ENCODE measurements around the gene FREY1. TPM values are rescaled to one million over a fixed set of nuclear protein-coding genes. Genes with fewer than 3 reads are reported as not detected.

The FREY1 gene
- total RNA-seq, 1 donor from 2014 or later = 1.4 TPM

DNA sequence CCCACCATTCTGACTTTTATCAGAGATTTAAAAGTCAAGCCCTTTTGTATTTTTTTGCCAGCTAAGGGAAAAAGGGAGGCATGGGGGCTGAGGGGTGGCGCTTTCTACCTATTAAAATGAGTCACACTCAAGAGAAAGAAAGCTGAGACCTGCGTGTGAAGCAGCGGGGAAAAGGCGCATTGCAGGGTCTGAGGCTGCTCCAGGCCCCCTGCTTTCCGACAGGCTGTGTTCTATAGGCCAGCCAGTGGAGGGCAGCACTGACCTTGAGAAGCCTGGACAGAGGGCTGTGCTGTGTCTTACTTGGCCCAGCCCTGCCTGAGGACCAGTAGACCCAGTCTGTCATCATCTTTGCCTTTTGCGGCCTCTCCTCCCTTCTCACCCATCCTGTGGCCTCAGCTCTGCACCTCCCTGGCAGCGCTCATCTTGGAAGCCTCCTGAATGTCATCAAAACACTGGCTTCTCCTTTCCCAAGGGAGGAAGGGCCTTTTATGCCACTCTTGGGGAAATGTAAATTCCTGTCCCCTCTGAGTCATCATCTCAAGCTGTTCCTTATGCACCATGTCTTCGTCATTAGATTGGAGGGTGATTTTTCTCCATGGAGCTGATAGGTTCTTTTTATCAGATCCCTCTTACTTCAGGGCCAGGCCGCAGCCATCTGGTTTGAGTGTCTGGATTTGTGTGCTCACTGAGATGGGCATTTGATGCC is 34.3 kb downstream of the FREY1 start:
- no peak for DNase-seq (ENCODE audit: low spot score)

DNA sequence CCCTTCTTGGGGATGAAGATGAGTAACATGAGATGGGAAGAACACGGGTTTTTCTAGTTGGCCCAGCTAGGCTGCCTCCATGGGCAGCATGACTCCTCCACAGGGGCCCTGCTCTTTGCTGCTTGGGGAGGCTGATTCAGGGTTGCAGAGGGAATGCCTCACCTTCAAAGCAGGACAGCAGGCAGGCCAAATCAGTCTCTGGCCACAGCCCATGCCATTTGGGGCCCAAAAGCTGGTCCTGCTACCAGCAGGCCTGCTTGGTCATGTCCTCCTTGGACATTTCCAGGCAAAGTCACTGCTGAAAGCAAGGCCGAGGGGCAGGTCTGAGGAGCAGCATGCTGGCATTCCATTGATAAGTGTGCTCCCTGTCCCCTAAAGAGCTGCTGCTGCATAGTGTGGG is 35.4 kb downstream of the FREY1 start:
- no peak for DNase-seq (ENCODE audit: low spot score)

- DNase-seq (ENCODE audit: low spot score) = no peak
These were observed 36.4 kb downstream of the FREY1 start for GRCh38 chr11:45870706-45871105.

GRCh38 chr11:45869551-45869950 is 37.5 kb downstream of the FREY1 start:
- DNase-seq (ENCODE audit: low spot score) = no peak

DNA sequence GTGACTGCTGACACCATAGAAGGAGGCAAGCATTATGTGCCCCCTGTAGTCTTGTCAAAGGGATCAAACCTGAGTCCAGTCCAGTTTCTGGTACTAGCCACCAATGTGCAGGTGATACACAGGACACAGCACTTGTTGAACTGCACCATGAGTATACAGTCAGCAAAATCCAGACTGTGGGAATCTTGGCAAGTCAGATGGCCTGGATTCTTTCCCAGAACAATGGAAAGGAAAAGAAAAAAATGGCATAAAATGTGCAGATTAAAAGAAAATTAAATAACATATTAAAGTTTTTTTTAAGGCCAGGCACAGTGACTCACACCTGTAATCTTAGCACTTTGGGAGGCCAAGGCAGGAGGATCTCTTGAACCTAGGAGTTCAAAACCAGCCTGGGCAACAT is 43.0 kb downstream of the FREY1 start:
- no peak for DNase-seq (ENCODE audit: low spot score)

DNA sequence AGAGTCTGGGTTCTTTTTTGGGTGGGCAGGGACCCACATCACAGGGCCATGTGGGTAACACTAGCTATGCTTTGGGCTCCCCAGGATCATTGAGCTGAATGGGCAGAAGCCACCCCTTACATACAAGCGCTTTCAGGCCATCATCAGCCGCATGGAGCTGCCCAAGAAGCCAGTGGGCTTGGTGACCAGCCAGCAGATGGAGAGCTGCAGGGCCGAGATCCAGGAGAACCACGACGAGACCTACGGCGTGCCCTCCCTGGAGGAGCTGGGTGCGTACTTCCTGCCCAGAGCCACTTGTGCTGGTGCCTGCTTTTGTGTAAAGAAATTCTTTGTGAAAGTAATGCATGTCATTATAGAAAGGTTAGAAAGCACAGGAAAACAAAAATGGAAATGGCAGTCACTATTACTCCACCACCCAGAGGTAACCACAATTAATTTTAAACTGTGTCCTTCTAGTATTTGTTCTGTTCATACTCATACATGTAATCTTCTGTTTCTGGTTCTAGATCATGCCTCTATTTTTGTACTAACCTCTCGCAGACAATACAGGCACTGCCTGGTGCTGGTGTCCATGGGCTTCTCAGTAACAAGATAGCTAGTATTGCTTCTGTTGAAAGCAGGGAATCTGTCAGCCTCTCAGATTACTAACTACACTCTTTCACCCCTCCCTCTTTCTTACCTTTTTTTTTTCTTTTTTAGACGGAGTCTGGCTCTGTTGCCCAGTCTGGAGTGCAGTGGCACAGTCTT is 46.1 kb downstream of the FREY1 start:
- peak; percentile 84 for DNase-seq (ENCODE audit: low spot score)

DNA sequence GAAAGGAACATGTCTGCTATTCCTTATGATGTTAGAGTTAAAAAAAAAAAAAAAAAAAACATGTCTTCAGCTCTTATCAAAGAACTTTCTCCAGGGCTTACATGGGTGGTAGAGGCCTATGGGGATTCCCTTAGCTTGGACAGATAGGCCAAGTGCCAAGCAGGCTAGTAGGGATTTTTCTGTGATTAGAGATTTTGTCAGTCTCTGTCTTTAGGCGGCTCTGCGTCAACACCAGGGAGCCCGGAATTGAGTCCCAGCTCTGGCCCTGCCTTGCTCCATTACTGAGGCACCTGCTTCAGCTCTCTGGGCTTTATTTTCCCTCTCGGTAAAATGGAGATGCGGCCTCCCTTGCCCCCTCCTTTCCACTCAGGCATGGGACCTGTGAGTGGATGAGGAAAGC is 46.7 kb downstream of the FREY1 start:
- DNase-seq (ENCODE audit: low spot score) = peak; percentile 74

GRCh38 chr11:45859661-45860140 is 47.4 kb downstream of the FREY1 start:
- peak; percentile 96 for DNase-seq (ENCODE audit: low spot score)

GRCh38 chr11:45858751-45859398 is 48.2 kb downstream of the FREY1 start:
- DNase-seq (ENCODE audit: low spot score) = peak; percentile 41

DNA sequence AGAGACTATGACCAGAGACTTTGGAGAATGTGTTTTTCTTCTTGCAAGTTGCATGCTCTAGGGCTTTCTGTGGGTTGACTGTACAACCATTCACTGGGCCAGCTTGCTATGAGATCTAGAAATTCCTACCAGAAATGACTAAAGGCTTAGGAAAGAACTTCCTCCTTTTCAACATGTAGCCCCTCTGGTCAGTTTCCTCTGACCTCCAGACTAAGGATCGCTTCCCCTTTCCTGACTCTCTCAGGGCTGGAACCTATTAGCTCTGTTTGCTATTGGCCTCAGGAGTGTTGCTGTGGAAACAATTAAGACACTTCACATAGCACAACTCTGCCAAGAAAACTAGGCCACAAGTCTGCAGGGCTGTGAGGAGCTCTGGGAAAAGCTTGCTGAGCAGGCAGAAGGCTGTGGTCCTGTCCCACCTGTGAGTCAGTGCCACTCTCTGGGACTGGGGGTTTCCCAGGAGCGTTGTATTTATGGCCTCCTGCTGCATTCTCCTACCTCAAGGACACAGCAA is 49.1 kb downstream of the FREY1 start:
- DNase-seq (ENCODE audit: low spot score) = peak; percentile 65

Other genes with a start within 250 kb of the FREY1 start
- gene CHST1, start 241.6 kb downstream of the FREY1 start, total RNA-seq = 3.2 TPM
- gene SLC35C1, start 102.1 kb downstream of the FREY1 start, total RNA-seq = 81.0 TPM
- 69.9 TPM for gene CRY2, start 59.8 kb downstream of the FREY1 start, total RNA-seq
- gene MAPK8IP1, start 21.6 kb downstream of the FREY1 start, total RNA-seq = 4.2 TPM
- 21.5 TPM for gene PEX16, start 10.6 kb upstream of the FREY1 start, total RNA-seq
- gene LARGE2, start 15.4 kb upstream of the FREY1 start, total RNA-seq = not detected
- 44.8 TPM for gene PHF21A, start 214.2 kb upstream of the FREY1 start, total RNA-seq